PFSK-1 (cell line): ENCODE data around the gene ABHD12.

Experiments
- POLR2AphosphoS5 ChIP-seq: IDR thresholded peaks from 2 replicates; pipeline ENCODE4 v1.6.1; 2012; ENCODE audit warnings: low read depth, mild to moderate bottlenecking, control low read depth, low read length, moderate library complexity
- REST ChIP-seq, 2 experiments: IDR thresholded peaks; 2 replicates each; pipeline versions ENCODE4 v1.6.1 to v1.8.0; 2011 to 2012; ENCODE audit warnings: low read depth in 2 of 2, low read length in 2 of 2, control low read depth in 1 of 2, inconsistent platforms in 1 of 2, mild to moderate bottlenecking in 1 of 2, moderate library complexity in 1 of 2; ENCODE audit not compliant: insufficient read depth in 1 of 2
- TAF1 ChIP-seq: IDR thresholded peaks from 2 replicates; pipeline ENCODE4 v1.6.1; 2012; ENCODE audit warnings: low read length, control low read depth, borderline replicate concordance; ENCODE audit not compliant: insufficient read depth

GRCh38 chr20:25346349-25346748 lies 44.3 kb downstream of the ABHD12 start:
- no peak for TF ChIP-seq POLR2AphosphoS5
- no peak for TF ChIP-seq REST (IDR thresholded peaks at IDR 0.05; ENCODE audit: insufficient read depth in 1 of 2, low read depth in 2 of 2, low read length in 2 of 2)
- TF ChIP-seq TAF1 = no peak
